Suprapubic skin (tissue), 3 donors: ENCODE results near the gene VANGL2.

Experiments
- POLR2A ChIP-seq, 2 donors: fragments of 450-650 bp; IDR thresholded peaks; one replicate each; pipeline ENCODE4 v1.6.1; 2017; ENCODE audit warnings: antibody characterized with exemption in 2 of 2, mild to moderate bottlenecking in 2 of 2, moderate library complexity in 2 of 2
- TF ChIP-seq, protein P1 (sequence below), 2 donors: fragments of 200-600 bp in 1 of 2; fragments of 450-650 bp in 1 of 2; sonication (generic) in 1 of 2; IDR thresholded peaks; one replicate each; pipeline ENCODE4 v1.5.1; 2016 to 2019; ENCODE audit warnings: antibody characterized with exemption in 2 of 2, mild to moderate bottlenecking in 1 of 2, moderate library complexity in 1 of 2

DNA sequence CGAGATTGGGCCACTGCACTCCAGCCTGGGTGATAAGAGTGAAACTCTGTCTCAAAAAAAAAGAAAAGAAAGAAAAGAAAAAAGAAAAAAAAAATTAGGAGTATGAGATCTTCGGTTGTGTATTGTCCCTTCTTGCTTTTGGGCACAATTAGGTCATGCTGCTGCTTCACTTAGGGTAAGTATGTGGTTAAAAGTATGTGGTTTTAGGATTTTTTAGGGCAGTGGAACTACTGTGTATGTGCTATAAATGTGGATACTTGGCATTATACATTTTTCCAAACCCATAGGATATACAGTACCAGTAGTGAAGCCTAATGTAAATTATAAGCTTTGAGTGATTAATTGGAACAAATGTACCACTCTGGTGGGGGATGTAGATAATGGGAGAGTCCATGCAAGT lies 31.2 kb downstream of the VANGL2 start:
- TF ChIP-seq, protein P1, sequence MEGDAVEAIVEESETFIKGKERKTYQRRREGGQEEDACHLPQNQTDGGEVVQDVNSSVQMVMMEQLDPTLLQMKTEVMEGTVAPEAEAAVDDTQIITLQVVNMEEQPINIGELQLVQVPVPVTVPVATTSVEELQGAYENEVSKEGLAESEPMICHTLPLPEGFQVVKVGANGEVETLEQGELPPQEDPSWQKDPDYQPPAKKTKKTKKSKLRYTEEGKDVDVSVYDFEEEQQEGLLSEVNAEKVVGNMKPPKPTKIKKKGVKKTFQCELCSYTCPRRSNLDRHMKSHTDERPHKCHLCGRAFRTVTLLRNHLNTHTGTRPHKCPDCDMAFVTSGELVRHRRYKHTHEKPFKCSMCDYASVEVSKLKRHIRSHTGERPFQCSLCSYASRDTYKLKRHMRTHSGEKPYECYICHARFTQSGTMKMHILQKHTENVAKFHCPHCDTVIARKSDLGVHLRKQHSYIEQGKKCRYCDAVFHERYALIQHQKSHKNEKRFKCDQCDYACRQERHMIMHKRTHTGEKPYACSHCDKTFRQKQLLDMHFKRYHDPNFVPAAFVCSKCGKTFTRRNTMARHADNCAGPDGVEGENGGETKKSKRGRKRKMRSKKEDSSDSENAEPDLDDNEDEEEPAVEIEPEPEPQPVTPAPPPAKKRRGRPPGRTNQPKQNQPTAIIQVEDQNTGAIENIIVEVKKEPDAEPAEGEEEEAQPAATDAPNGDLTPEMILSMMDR (IDR thresholded peaks at IDR 0.05) = no peak
- TF ChIP-seq POLR2A (IDR thresholded peaks at IDR 0.05) = no peak
